ELR (cell line): Measurements from ENCODE around the gene PAQR5.
"Not testable (repeated sequence)": the region's sequence is repeated elsewhere in the genome, so short reads cannot be mapped to it uniquely, and the experiment has no call there.

Experiments
- DNase-seq: peaks from one replicate; pipeline ENCODE4 v3.0.0-alpha.2; 2015; ENCODE audit warnings: low read depth

The PAQR5 gene, protein sequence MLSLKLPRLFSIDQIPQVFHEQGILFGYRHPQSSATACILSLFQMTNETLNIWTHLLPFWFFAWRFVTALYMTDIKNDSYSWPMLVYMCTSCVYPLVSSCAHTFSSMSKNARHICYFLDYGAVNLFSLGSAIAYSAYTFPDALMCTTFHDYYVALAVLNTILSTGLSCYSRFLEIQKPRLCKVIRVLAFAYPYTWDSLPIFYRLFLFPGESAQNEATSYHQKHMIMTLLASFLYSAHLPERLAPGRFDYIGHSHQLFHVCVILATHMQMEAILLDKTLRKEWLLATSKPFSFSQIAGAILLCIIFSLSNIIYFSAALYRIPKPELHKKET

DNA sequence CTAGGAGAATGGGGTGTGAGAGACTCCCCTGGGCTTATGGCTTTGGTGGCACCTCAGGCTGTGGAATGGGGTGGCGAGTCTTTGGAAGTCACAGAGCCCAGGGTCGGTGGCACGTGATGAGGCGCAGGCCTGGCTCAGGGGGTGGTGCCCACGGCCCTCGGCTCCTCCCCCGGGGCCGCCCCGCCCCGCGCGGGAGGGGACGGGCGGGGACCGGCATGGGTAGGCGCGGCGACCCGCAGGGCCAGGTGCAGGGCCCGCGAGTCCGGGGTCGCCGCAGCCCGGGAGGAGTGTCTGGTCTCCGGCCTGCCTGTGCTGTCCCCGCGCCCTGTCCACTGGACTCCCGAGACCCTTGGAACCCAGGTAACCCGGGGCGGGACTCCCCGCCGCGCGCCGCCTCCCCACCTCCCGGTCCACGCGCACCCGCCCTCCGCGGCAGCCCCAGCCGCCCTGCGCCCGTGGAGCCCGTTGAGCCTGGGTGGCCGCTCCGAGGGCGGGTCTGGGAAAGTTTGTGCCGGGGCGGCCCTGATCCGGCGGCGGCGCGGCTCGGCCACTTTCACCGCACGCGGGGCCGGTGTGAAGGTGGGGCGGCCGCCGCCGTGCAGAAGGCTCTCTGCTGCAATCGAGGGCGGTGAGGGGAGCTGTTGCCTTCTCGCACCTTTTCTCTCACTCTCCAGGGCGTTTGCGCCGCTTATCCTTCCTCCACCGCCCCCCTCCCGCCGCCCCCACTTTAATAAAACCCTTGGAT lies at the start of gene PAQR5:
TSS of gene PAQR5 (plus strand) at position 216 of the 745 bp plus-strand sequence. CDS start 61,169 bp downstream, outside the sequence.
- DNase-seq: peak; percentile 43

DNA sequence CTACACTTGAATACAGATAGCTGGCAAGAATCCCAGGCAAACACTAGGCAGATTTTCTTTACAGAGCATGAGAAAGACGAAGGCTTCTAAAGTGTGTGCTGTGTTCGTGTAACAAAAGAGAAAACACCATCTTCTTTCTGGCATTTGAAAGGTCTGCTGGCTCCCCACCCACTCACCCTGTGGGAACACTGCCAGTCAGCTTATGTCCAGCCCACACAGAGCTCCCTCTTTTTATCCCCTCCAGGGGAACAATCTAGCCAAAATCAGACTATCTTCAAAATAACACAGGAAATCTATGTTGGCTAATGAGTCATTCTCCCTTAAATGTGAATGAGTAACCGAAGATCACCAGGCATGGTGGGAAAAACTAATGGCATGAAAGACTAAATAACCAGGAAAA lies 45.6 kb upstream of the PAQR5 start:
- peak; percentile 92 for DNase-seq

DNA sequence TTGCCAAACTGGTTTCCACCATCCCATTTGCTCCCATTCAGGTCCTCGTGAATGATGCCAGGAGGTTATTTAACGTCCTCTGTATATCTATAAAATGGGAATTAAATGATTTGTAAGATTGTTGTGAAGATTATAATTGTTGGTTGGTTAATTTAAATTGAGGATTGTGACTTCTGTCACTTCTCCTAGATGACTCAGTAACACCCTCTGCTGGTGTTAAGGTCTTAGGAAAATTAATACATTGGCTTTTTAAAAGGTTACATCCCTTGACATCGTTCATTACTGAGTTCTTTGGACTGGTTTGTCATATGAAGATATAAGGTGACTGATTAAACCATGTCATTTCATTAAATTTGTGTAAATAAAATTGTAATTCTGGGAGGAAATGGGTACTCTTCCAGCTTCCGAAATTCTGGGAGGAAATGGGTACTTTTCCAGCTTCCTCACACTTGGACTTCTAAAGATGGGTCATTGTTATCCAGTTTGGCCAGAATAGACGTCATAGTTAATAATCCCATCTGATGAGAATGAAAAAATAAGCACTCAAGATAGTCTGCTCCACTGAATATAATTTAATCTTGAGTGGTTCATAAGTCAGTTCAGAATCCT lies 33.3 kb upstream of the PAQR5 start:
- DNase-seq: peak; percentile 48

DNA sequence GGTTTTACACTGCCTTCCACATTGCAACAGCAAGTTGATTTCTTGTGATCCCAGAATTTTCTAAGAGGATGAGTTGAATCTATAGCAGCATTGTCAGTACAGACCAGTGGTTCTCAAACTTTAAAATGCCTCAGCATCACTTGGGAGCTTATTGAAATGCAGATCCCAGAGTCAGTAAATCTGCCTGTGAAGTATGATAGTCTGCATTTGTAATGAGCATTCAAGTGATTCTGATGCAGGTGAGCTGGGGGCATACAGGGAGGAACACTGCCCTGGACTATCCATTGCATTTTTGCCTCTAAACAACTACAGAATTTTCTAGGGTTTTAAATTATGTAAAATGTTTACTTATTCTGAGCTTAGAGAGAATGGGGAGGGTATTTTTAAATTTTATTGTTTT lies 27.5 kb upstream of the PAQR5 start:
- DNase-seq: no peak

DNA sequence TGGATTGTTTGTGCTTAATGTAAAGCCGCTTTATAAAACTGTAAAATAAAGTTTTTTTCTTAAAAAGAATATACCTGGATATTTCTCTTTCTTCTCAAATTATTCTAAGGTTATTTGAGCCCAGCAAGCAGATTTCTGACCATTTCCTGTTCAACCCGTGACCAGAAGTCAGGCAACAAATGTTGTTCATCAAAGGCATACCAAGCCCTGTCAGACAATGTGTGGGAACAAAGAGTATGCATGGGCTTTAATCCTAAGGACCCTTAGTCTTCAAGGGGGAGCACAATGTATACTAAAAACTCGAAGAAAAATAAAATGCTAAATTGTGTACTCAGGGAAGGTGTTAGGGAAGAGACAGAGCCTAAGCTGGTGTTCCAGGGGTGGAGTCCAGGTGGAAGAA lies 26.6 kb upstream of the PAQR5 start:
- no peak for DNase-seq

DNA sequence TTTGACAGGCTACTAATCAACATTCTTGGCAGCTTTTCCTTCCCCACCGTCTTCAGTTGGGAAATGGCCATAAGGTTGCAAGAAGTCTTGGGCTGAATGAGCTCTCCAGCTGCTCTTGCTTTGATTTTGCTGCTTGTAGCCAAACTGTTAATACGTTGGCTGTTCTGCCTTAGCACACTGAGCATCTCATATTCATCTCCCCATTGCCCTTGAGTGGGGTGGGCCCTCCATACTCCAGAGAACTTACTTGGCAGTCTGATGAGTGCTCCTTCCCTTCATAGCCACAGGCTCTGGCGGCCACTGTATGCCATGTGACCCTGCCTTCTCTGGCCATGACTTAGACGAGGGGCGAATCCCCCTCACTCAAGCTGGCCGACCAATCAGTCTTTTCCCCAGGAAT lies 25.8 kb upstream of the PAQR5 start:
- no peak for DNase-seq

DNA sequence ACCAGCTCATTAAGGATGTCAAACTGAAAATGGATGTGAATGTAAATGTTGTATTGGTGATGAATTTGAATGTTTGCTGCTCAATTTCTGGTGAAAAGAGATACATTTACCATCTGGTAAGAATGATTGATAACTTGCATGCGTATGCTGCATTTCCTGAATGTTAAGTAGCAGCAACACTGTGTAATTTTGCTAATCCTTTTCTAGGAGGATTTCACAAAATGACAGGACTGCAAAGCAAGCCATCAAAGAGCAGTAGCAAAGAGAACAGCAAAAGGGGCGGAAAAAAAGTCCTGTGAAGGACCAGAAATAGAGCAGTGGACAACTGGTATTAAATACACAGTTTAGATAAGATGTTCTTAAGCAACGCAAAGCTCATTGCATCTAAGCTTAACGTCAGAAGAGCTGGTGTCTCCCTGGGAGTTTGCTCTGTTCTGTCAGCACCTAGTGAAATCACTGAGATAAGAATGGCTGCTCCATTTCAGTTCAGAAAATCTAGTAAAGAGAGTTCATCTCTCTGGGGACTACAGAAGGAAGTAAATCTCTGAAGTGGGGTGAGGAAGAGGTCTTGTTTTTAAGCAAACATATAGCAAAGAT lies 23.5 kb upstream of the PAQR5 start:
- no peak for DNase-seq

DNA sequence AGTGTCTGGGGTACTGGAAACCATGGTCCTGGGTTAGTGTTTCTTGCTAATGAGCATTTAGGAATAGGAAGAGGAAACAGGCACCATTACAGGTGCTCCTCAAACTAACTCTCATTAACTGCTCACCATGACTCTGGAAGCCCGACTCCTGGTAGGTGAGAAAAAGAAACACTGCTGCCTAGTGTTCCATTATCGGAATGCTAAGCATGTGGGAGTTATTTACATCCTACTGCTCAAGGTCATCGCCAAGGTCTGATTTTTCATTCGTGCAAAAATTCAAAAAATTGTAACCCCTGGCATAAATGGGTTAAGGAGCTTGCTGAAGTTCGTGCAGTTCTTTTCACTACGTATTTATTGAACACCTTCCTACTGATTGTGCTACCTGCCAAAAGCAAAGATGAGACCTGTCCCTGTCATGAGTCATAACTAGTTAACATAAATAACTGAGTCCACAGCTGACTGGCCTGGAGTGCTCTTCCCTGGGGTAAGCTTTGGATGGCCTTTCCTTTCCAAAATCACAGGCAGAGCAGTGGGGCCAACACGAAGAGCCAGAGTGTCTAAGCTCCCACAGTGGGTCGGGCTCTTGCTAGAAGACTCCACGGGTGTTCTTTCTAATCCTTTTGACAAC lies 22.7 kb upstream of the PAQR5 start:
- no peak for DNase-seq

DNA sequence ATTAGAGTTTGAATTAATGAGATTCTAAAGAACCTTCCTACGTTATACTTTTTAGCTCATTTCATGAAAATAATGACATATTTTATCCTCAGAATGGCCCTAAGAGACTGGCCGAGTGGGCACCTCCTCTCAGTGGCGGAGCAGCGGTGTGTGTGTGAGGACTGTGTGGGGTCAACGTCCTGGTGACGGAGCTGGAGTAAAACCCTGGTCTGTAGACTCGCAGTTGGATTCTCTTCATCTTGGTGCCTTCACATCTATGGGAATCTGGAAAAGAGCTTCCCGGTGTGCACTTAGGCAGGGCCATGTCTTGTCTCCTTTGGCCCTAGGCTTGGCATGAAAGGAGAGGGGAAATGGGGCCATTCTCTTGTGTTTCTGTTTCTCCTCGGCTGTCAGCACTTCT lies 21.4 kb upstream of the PAQR5 start:
- DNase-seq: no peak

DNA sequence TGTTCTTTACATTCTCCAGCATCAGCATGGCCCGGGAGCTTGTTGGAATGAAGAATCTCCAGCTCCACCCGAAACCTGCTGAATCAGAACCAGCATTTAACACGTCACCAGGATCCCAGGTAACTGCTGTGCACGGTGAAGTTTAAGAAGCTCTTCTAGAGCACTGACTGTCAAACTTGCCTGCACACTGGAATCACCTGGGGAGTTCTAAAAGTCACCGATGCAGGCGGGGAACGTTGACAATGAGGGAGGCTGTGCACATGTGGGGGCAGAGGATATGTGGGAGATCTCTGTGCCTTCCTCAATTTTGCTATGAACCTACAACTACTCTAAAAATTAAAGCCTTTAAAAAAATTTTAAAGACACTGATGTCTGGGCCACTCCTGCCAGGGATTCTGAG lies 19.1 kb upstream of the PAQR5 start:
- DNase-seq: no peak

DNA sequence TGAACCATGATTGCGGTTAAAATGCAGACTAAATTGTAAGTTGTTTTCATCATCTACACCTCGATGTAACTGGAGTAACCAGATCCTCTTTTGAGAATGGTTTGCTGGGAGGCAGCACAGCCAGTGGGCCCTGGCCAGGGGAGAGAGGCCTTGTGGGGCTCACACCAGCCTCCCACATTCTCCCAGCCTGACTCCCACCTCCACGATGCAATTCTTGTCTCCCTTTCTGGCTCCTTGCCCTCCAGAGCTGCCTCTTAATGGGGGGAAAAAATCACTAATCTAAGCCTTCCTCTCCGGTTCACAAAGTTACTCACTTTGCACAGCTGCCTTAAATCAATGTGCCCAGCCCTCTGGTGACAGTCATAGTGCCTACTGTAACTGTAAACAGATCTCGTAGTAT lies 17.9 kb upstream of the PAQR5 start:
- no peak for DNase-seq

DNA sequence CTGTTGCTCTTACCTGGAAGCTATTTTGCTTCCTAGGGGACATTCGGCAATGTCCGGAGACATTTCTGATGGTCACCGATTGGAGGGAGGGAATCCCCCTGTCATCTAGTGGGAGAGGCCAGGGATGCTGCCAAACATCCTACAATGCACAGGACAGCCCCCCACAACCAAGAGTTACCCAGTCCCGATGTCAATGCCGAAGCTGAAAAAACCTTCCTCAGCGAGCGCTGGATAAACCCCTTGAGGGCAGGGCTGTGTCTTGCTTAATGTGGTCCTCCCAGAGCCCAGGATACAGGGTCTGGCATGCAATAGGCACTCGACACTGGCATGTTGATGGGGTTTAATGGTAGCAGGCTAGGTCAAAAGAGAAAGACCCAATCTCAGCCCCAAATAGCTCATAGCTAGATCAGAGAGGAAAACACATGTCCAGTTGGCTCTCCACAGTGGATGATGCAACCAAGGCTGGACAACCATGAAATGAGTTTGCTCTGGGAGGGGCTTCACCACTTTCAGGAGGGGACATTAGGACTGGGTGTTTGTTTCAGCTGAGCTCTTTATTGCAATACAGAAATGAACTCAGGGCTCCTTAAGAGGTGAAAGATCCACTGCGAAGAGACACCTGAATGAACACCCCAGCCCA lies 16.5 kb upstream of the PAQR5 start:
- no peak for DNase-seq

DNA sequence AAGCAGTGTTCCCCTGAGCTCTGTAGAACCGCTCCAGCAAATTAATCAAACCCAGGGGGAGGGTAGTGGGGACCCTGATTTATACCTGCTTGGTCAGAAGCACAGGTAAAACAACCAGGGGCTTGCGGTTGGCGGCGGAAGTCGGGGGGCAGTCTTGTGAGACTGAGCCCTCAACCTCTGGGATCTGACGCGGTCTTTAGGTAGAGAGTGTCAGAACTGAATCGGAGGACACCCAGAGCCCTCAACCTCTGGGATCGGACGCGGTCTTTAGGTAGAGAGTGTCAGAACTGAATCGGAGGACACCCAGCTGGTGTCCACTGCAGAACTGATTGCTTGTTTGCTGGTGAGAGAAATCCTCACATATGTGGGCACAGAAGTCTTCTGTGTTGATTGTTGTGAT lies 12.9 kb upstream of the PAQR5 start:
- DNase-seq: no peak

DNA sequence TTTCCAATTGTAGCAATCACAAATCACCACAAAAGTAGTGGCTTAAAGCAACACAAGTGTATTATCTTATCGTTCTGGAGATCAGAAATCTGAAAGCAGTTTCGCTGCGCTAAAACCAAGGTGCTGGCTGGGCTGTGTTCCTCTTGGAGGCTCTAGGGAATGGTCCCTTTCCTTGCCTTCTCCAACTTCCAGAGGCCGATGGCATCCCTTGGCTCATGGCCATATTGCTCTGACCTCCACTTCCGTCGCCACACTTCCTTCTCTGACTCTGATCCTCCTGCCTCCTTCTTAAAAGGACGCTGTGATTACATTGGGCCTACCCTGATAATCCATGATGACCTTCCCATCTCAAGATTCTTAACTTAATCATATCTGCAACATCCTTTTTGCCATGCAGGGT lies 10.7 kb upstream of the PAQR5 start:
- DNase-seq: no peak

DNA sequence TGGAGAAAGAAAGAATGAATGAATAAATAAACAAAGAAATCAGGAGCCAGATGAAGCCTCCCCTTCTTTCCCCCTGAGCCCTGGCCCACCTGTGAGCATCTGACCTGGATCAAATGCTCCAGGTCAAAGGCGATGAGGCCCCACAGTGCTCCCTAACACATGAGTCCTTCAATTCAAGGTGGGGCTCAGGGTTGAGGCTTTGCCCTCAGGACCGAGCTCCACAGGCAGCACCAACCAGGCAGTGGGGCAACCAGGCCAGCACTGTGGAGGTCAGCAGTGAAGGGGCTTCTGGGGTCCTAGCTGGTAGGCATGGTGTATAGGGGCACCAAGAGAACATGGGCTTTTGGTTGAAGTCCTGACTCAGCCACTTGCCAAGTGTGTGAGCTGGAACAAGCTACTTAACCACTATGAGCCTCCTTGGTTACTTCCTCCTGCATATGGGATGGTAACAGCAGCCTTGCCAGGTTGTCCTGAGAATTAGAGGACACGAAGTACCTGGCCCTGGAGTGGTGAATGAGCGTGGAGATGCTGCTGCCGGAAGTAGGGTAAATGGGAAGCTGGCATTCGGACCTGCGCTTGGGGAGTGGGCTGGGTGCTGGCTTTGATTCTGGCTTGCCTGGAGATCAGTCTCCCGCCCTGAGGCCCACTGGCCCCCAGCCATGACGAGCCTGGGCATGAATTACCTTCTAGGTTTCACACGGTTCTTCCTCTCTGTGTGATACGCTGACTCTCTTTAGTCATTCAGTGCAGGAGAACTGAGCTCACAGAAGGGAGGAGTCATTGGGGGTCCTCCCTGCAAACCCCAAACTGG lies 10.0 kb upstream of the PAQR5 start:
- no peak for DNase-seq

DNA sequence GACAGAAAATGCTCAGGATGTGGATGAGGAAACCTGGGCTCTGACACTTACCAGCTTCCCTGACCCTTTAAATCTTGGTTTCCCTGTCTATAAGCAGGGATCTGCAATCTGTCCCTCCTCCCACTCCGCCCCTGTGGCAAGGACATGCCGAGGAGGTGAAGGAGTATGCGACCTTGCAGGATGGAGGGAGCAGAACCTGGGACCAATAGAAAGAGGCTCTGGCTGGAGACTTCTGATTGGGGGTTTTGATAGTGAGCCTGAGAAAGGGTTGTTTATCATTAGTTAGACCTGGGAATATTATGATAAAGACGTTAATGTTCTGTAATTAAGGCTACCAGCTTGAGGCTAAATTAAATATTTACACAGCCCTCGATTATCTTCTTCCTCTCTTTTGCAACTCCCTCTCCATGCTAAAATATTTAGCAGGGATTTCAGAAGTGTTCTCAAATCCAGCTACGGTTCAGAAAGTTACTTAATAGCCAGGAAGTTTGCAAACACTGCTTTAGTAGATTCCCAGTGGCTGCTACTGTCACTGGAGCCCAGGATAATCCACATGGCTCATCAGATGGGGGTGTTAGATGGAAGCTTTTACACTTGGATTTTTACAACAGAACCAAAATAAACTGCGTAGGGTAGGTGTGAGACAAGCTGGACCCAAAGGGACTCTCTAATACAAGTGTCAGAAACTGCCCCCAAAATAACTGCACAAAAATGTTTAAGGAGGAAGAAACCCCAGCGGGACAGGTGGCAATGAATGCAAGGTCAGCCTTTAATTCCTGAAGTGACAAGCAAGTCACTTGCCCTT lies 9.2 kb upstream of the PAQR5 start:
- DNase-seq: no peak

DNA sequence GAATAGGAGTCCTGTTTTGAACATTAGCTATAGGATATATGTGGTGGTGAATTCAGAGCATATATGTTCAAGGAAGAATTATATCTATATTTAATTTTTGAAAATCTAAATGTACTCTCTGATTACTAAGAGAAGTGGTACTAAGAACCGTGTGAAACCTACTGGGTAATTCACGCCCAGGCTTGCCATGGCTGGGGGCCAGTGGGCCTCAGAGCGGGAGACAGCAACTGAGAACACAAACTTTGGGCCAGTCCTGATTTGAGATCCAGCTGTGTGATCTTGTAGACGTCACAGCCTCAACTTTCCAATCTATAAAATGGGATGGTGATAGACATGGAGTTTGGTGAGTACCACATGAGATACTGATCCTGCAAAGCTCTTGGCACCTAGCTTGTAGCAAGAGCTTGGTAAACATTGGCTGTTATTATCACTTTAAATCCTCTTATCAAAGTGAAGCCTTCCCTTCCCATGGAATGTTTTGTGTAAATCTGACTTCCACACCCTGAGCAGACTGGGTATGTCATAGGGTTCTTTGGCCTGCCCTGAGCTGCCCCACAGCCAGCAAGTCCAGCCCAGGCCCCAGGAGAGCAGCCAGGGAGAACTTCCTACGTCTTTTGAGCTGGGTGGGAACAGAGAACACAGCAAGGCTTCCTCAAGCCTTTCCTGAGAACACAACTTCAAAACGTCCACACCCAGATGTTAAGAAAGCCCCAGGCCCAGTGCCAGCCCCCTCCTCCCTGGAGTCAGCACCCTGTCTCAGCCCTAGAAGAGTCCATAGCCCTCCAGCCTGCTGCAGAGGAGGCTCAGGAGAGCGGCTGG lies 8.2 kb upstream of the PAQR5 start:
- DNase-seq: no peak

DNA sequence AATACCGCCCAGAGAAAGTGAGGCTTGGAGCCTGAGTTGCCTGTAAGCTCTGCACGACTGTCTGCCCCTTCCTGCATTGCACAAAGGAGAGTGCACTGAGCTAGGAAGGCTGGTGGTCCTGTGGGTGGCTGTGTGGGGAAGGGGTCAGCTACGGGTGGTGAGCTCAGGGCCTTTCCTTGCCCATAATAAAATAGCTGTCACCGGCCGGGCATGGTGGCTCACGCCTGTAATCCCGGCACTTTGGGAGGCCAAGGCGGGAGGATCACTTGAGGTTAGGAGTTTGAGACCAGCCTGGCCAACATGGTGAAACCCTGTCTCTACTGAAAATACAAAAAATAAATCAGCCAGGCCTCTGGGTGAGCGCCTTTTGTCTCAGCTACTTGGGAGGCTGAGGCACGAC lies 7.1 kb upstream of the PAQR5 start:
- DNase-seq: not testable (repeated sequence)

DNA sequence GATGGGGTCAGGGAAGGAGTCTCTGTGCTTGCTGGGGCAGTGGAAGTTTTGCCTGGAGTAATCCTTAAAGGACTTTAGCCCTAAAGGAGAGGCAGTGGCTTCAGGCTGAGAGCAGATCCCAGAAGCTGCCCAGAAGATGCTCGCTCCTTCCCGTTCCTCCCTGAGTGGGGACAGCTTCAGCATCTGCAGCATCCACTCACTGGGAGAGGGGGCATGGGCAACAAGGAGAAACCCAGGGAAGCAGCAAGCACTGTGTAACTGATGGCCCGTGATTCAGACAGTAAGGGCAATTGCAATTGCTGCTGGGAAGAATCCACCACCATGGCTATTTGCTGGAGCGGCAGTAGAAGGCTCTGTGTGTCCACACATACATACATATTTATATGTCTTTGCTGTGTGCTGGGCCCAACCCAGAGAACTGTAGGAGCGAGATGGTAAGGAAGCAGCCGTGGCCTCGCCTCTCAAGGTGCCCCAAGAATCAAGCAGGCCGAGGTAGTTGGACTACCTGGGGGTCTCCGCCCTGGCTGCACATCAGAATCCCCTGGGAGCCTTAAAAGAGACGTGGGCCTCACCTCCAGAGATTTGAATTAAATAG lies 5.8 kb upstream of the PAQR5 start:
- DNase-seq: no peak
